HG02759 (cell line): ENCODE measurements around the gene BBLN.

Experiments
- ATAC-seq: cut with Tn5 transposase; IDR thresholded peaks from one replicate; pipeline ENCODE4 v1.9.1; 2021; ENCODE audit warnings: mild to moderate bottlenecking, moderate library complexity; ENCODE audit not compliant: unreplicated experiment

BBLN gene

GRCh38 chr9:128144239-128145181, 15.6 kb upstream of the BBLN start:
- no peak for ATAC-seq

GRCh38 chr9:128145536-128145935, 14.5 kb upstream of the BBLN start:
- ATAC-seq, result no peak

- no peak for ATAC-seq
Measured at GRCh38 chr9:128145951-128146351, 14.1 kb upstream of the BBLN start.

- ATAC-seq, result no peak
Measured at GRCh38 chr9:128146591-128147120, 13.4 kb upstream of the BBLN start.

GRCh38 chr9:128148509-128149000, 11.5 kb upstream of the BBLN start:
- ATAC-seq, result no peak

- ATAC-seq, result no peak
Measured at GRCh38 chr9:128149001-128149701, 10.9 kb upstream of the BBLN start, which contains the start of gene LCN2. Gene LCN2, plus strand, starts transcription at chr9:128149453. Its CDS starts 73 bp downstream, at chr9:128149526.

GRCh38 chr9:128149951-128150593, 10.0 kb upstream of the BBLN start:
- ATAC-seq, result no peak

GRCh38 chr9:128150594-128151308, 9.3 kb upstream of the BBLN start:
- no peak for ATAC-seq

- no peak for ATAC-seq
Measured at GRCh38 chr9:128151309-128152132, 8.5 kb upstream of the BBLN start.

- no peak for ATAC-seq
Measured at GRCh38 chr9:128152133-128153059, 7.7 kb upstream of the BBLN start.

GRCh38 chr9:128153060-128153946, 6.8 kb upstream of the BBLN start:
- ATAC-seq, result no peak

GRCh38 chr9:128153947-128154695, 5.9 kb upstream of the BBLN start:
- ATAC-seq, result no peak

- ATAC-seq, result no peak
Measured at GRCh38 chr9:128155736-128156500, 4.1 kb upstream of the BBLN start.

- no peak for ATAC-seq
Measured at GRCh38 chr9:128159522-128159783, 612 bp upstream of the BBLN start.

GRCh38 chr9:128160603-128160987, 530 bp downstream of the BBLN start:
- peak; percentile 9 for ATAC-seq

- ATAC-seq, result no peak
Measured at GRCh38 chr9:128161215-128161902, 1.3 kb downstream of the BBLN start.
